Thymus (tissue), 11 donors: ENCODE data around the gene OR2F2. TPM values are rescaled to one million over a fixed set of nuclear protein-coding genes. Genes with fewer than 3 reads are reported as not detected.

ENCODE experiments used
- DNase-seq, 9 donors: peaks; one replicate each; pipeline ENCODE4 v3.0.0-alpha.2; 2013; ENCODE audit warnings: low spot score in 9 of 9, low read depth in 6 of 9, missing footprints in 1 of 9
- H3K27ac ChIP-seq, 2 donors: one replicate each; pipeline ENCODE4 v1.5.1; 2013; ENCODE audit warnings: control low read depth in 1 of 2, low read depth in 1 of 2, low read length in 1 of 2, mild to moderate bottlenecking in 1 of 2, moderate library complexity in 1 of 2
- H3K27me3 ChIP-seq, 2 donors: one replicate each; pipeline ENCODE4 v1.5.1; 2013; ENCODE audit warnings: low read length in 1 of 2; ENCODE audit not compliant: control insufficient read depth in 2 of 2, insufficient read depth in 1 of 2
- H3K36me3 ChIP-seq, 2 donors: one replicate each; pipeline ENCODE4 v1.5.1; 2013; ENCODE audit warnings: low read length in 1 of 2, mild to moderate bottlenecking in 1 of 2, moderate library complexity in 1 of 2; ENCODE audit not compliant: control insufficient read depth in 2 of 2, insufficient read depth in 2 of 2
- H3K4me1 ChIP-seq, 2 donors: one replicate each; pipeline ENCODE4 v1.5.1; 2013; ENCODE audit warnings: low read length in 2 of 2; ENCODE audit not compliant: control insufficient read depth in 2 of 2, insufficient read depth in 2 of 2
- H3K4me3 ChIP-seq, 2 donors: one replicate each; pipeline ENCODE4 v1.5.1; 2013; ENCODE audit warnings: low read length in 2 of 2, control low read depth in 1 of 2, mild to moderate bottlenecking in 1 of 2
- H3K9me3 ChIP-seq, 2 donors: one replicate each; pipeline ENCODE4 v1.5.1; 2013; ENCODE audit warnings: low read length in 1 of 2, mild to moderate bottlenecking in 1 of 2; ENCODE audit not compliant: control insufficient read depth in 2 of 2, insufficient read depth in 1 of 2
- WGBS: extraction: QIAGEN DNeasy Blood & Tissue Kit; methylation state at CpG from one replicate; pipeline ENCODE4 v1.1.7; 2013; 5-methylcytosine and 5-hydroxymethylcytosine counted together
- polyA plus RNA-seq: library from polyadenylated mRNA; stranded (reverse); fragments of 200-250 nt; gene quantifications from one replicate; pipeline ENCODE4 v1.2.3, GENCODE V29; 2013
- total RNA-seq: library from RNA; stranded (reverse); fragments of 120-200 nt; gene quantifications from one replicate; pipeline ENCODE4 v1.2.4, GENCODE V29; 2013
- donor health status: healthy.

OR2F2 gene
- total and polyA plus RNA-seq, 2 donors, result not detected

DNA sequence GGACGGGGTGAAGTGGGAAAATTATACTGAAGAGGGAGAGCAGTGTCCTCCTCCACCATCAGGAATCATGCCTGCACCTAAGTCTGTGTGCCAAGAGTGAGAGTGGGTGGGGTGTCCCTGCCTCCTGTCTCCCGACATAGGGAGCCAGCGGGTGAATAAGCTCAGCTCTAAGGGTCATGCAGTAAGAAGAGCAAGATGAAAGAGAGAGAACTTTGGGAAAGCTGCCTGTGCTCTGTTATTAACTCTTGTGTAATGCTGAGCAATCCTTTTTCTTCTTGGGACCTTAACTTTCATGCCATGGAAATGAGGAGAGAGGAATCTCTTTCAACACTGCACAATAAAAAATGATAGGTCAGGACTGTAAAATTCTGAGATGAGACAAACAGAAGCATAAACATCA is 25.2 kb upstream of the OR2F2 start:
- 95% methylated on average over 3 of the region's 3 CpGs for WGBS
- H3K4me1 ChIP-seq, result no peaks in the 10 kb centered on the region
- DNase-seq, result no peak
- H3K4me3 ChIP-seq, result no peak overlapping the region
- no peak overlapping the region for H3K27ac ChIP-seq
- peaks cover 0 to 2% of the 10 kb centered on the region in 2 donors for H3K27me3 ChIP-seq
- no peaks in the 10 kb centered on the region for H3K9me3 ChIP-seq
- no peaks in the 10 kb centered on the region for H3K36me3 ChIP-seq

GRCh38 chr7:143910473-143911248 is 24.4 kb upstream of the OR2F2 start:
- DNase-seq, result no peak
- 92% methylated on average over 3 of the region's 3 CpGs for WGBS
- Histone ChIP-seq H3K4me1 (no peaks in the 10 kb centered on the region), H3K4me3 (no peak overlapping the region), H3K27me3 (peaks cover 0 to 2% of the 10 kb centered on the region in 2 donors), H3K27ac (no peak overlapping the region), H3K9me3 (no peaks in the 10 kb centered on the region), H3K36me3 (no peaks in the 10 kb centered on the region)

DNA sequence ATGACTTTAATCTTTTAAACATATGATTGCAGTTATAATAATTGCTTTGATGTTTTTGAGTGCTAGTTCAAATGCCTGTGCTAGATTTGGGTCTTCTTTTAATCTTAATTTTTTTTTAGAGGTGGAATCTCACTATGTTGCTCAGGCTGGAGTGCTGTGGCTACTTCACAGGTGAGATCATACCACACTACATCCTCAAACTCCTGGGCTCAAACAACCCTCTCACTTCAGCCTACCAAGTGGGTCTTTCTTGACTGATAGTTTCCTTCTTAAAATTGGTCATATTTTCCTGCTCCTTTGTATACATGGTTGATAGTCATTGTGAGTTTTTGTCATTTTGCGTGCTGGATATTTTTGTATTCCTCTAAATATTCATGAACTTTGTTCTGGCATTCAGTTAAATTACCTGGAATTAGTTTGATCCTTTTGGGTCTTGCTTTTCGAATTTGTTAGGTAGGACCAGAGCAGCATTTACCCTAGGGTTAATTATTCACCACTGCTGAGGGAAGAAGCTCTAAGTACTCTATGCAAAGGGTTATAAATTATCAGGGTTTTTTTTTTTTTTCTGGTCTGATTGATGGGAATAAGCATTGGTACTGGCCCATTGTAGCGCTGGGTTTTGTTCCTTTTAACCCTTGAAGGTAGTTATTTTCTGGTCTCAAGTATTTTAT is 21.0 kb upstream of the OR2F2 start:
- DNase-seq, result no peak

GRCh38 chr7:143914938-143915652 is 19.9 kb upstream of the OR2F2 start:
- H3K27ac ChIP-seq, result no peak overlapping the region
- no peaks in the 10 kb centered on the region for H3K4me1 ChIP-seq
- no peak overlapping the region for H3K4me3 ChIP-seq
- 88% methylated on average over 7 of the region's 7 CpGs for WGBS
- no peak for DNase-seq
- no peaks in the 10 kb centered on the region for H3K27me3 ChIP-seq
- no peaks in the 10 kb centered on the region for H3K9me3 ChIP-seq
- no peaks in the 10 kb centered on the region for H3K36me3 ChIP-seq

More for the DNA sequence above, 21.0 kb upstream of the OR2F2 start:
- H3K4me1 ChIP-seq, result no peaks in the 10 kb centered on the region
- no peaks in the 10 kb centered on the region for H3K9me3 ChIP-seq
- H3K27me3 ChIP-seq, result peaks cover 0 to 2% of the 10 kb centered on the region in 2 donors
- no peak overlapping the region for H3K4me3 ChIP-seq
- WGBS, result 97% methylated on average over 3 of the region's 3 CpGs
- H3K36me3 ChIP-seq, result no peaks in the 10 kb centered on the region
- H3K27ac ChIP-seq, result no peak overlapping the region

- Histone ChIP-seq H3K9me3 (no peaks in the 10 kb centered on the region), H3K36me3 (no peaks in the 10 kb centered on the region), H3K27ac (no peak overlapping the region), H3K27me3 (no peaks in the 10 kb centered on the region), H3K4me3 (no peak overlapping the region), H3K4me1 (no peaks in the 10 kb centered on the region)
- 95% methylated on average over 1 of the region's 1 CpG for WGBS
- DNase-seq, result no peak
These were observed 10.2 kb upstream of the OR2F2 start for GRCh38 chr7:143924851-143925250.

DNA sequence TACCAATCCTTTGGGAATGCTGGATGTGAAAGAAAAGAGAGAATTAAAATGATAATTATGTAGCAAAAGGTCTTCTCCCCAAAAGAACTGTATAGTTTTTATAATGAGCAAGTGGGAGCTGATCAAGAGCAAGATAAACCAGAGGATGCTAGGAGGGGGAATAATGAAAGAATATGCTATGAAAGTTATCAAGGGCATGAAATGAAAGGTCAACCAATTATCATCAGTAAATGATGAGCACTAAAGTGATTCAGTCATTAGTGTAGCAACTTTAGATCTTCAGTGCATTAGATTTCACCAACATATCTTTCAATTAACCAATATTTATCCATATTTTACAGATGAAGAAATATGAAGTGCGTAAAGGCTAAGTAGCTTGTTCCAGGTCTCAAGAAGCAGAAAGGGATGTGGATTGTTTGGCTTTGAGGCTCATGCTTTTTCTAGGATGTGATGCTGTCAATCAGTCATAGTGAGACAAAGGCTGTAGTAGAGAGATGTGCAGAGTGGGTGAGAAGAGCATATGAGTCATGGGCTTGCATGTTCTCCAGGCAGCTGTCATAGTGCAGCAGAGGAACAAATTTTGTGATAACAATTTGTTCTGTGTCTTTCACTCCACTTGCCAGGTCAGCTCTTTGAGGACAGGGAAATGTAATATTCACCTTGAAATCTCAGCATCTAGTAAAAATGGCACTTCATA is 5.7 kb upstream of the OR2F2 start:
- Histone ChIP-seq H3K9me3 (no peaks in the 10 kb centered on the region), H3K27me3 (no peaks in the 10 kb centered on the region), H3K4me1 (no peaks in the 10 kb centered on the region), H3K4me3 (no peak overlapping the region), H3K36me3 (no peaks in the 10 kb centered on the region), H3K27ac (no peak overlapping the region)
- 99% methylated on average over 1 of the region's 1 CpG for whole genome bisulfite sequencing
- no peak for DNase-seq

GRCh38 chr7:143931739-143932138 is 3.3 kb upstream of the OR2F2 start:
- H3K4me3 ChIP-seq, result no peak overlapping the region
- H3K36me3 ChIP-seq, result no peaks in the 10 kb centered on the region
- no peaks in the 10 kb centered on the region for H3K27me3 ChIP-seq
- DNase-seq, result no peak
- no peak overlapping the region for H3K27ac ChIP-seq
- no peaks in the 10 kb centered on the region for H3K9me3 ChIP-seq
- H3K4me1 ChIP-seq, result no peaks in the 10 kb centered on the region

DNA sequence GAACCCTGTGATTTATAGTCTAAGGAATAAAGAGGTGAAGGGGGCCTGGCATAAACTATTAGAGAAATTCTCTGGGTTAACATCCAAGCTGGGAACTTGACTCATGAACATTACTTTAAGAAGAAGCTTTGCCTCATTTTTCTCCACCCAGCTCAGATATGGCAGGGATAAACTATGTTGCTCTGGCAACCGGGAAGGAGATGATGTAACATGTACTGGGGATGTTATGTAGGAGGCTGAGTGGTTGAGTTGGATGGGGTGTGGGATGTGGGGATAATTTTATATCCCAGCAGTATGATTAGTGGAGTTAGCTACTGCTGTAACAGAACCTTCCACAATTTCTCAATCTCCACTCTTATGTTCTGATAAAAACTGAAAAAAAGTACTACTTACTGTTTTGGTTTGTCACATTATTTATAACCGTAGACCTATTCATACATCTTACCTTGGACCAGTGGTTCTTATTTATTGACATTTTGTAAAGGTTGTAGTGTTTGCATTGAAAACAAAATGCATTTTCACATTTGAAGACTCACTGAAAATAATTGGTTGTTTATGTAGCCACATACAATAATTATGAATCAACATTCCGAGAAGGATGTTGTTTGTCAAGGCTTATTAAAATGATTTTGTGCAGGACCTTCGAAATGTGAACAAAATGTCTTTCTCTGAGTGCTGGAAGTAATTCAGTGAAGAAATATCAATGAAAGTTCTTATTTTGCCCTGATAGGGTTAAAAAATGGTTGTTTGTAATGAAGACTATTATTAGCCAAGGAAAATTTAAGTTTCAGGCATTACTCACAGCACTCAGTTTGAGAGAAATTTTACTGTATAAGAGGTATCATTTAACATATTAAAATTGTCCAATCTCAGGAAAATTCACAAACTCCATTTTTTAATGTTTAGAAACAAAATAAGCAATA is 1.3 kb downstream of the OR2F2 start:
- 71% methylated on average over 4 of the region's 4 CpGs for whole genome bisulfite sequencing
- Histone ChIP-seq H3K36me3 (no peaks in the 10 kb centered on the region), H3K27me3 (no peaks in the 10 kb centered on the region), H3K4me3 (no peak overlapping the region), H3K4me1 (no peaks in the 10 kb centered on the region), H3K27ac (no peak overlapping the region), H3K9me3 (no peaks in the 10 kb centered on the region)
- no peak for DNase-seq
